ENCODE data around the gene ZNF609. TPM values are rescaled to one million over a fixed set of nuclear protein-coding genes. Genes with fewer than 3 reads are reported as not detected.

The ZNF609 gene
- polyA plus RNA-seq, 2 of the 4 experiments (the other 2 are of a cell fraction), result 19.6 to 39.9 TPM

DNA sequence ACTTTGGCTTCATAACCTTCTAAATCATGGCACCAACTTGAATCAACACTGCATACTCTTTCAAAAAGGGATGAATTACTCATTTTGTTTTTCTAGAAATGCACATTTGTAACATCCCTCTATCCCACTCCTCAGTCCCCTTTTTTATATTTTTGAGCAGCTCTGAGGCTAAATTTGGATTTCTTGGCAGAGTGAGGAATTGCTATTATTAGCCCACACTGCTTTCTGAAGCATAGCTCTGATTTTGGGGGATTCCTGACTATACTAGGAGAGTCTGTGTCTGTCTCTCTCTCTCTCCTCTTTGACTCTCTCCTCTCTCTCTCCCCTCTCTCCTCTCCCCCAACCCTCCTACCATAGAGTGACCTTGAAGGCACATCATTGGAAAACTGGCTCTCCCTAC is 238.4 kb downstream of the ZNF609 start:
- H3K4me3 ChIP-seq, result no peak overlapping the region
- peaks cover 57% of the 10 kb centered on the region for H3K4me1 ChIP-seq
- FAIRE-seq, result no peak
- TF ChIP-seq MAZ (IDR thresholded peaks at IDR 0.05; ENCODE audit: borderline replicate concordance, low read depth, low read length) (no peak), FOSL2 (IDR thresholded peaks at IDR 0.05) (no peak), FOSL2 (CRISPR knock-in tag; IDR thresholded peaks at IDR 0.05) (no peak), CTCF (IDR thresholded peaks at IDR 0.05) (no peak), HEYL (CRISPR knock-in tag; IDR thresholded peaks at IDR 0.05) (no peak), POLR2AphosphoS2 (conservative IDR thresholded peaks at IDR 0.05; ENCODE audit: low read length) (no peak)
- ChIA-PET POLR2A (no interaction called here), CTCF (interaction anchor here (10.1 to 27.3 kb wide), 2 partner anchors 16 to 26 kb away, joined by 187 to 1052 read pairs; no protein-coding TSS in a partner anchor)
- no peak overlapping the region for H3K27ac ChIP-seq
- ATAC-seq, result no peak
- H3K4me2 ChIP-seq, result peak overlapping the region; percentile 76; the same call in 2 of the 3 replicates
- H3K9me3 ChIP-seq, result no peaks in the 10 kb centered on the region
- no peak for DNase-seq (ENCODE audit: low read depth in 1 of 2, low spot score in 1 of 2)

GRCh38 chr15:64699751-64700388 is 239.5 kb downstream of the ZNF609 start:
- H3K4me1 ChIP-seq, result peaks cover 56% of the 10 kb centered on the region
- ChIA-PET POLR2A (no interaction called here), CTCF (interaction anchor here (1.2 to 27.3 kb wide), 3 partner anchors 9 to 25 kb away, joined by 7 to 1052 read pairs (median 187); no protein-coding TSS in a partner anchor)
- peak overlapping the region in 1 of 2 experiments; percentile 20; a peak in 1 of 6 replicates for H3K27ac ChIP-seq
- no peak for TF ChIP-seq PHF8 (IDR thresholded peaks at IDR 0.05; ENCODE audit: borderline replicate concordance, low read depth)
- TF ChIP-seq SMC3 (IDR thresholded peaks at IDR 0.05), result no peak
- no peak for TF ChIP-seq CEBPB (IDR thresholded peaks at IDR 0.05)
- TF ChIP-seq TFCP2L1 (CRISPR knock-in tag; IDR thresholded peaks at IDR 0.05), result no peak
- no peak for TF ChIP-seq KDM1A (IDR thresholded peaks at IDR 0.05; ENCODE audit: low read depth)
- no peak for TF ChIP-seq RNF2 (IDR thresholded peaks at IDR 0.05; ENCODE audit: borderline replicate concordance, low read depth)
- no peak for TF ChIP-seq RFX5 (IDR thresholded peaks at IDR 0.05)
- TF ChIP-seq RARB (CRISPR knock-in tag; IDR thresholded peaks at IDR 0.05), result no peak
- no peak for TF ChIP-seq SREBF2 (IDR thresholded peaks at IDR 0.05)
- no peak for TF ChIP-seq FOSB (CRISPR knock-in tag; IDR thresholded peaks at IDR 0.05)
- TF ChIP-seq HEYL (CRISPR knock-in tag; IDR thresholded peaks at IDR 0.05), result no peak
- no peak for FAIRE-seq
- H3K9me3 ChIP-seq, result no peaks in the 10 kb centered on the region
- no peak for ATAC-seq
- no peak overlapping the region for H3K4me3 ChIP-seq
- WGBS (ENCODE audit: missing lambda C conversion rate), result 92% methylated on average over 7 of the region's 7 CpGs
- peak overlapping the region; percentile 76 for H3K4me2 ChIP-seq
- DNase-seq (ENCODE audit: low read depth in 1 of 2, low spot score in 1 of 2), result no peak

DNA sequence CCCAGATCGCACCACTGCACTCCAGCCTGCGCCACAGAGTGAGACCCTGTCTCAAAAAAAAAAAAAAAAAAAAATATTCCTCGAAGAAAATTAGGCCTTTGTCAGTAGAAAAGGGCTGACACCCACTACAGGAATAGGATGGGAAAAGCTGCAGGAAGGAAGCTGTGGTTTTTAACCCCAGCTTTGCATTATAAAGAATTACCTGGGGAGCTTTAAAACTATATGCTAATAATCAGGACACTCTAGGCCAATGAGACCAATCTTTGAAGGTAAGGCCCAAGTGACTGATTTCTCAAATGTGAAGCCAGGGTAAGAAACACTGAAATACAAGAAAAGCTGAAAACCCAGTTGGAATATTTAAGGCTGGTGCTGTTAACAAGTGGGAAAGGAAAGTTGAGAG is 240.7 kb downstream of the ZNF609 start:
- peak overlapping the region; percentile 76 for H3K4me2 ChIP-seq
- WGBS (ENCODE audit: missing lambda C conversion rate), result 83% methylated on average over 3 of the region's 3 CpGs
- no peak for ATAC-seq
- TF ChIP-seq MYC (IDR thresholded peaks at IDR 0.05; ENCODE audit: borderline replicate concordance, low read length), result no peak
- no peak for TF ChIP-seq HES2 (IDR thresholded peaks at IDR 0.05)
- TF ChIP-seq FOSL2 (IDR thresholded peaks at IDR 0.05), result no peak
- no peak for TF ChIP-seq FOSL2 (CRISPR knock-in tag; IDR thresholded peaks at IDR 0.05)
- TF ChIP-seq KDM1A (IDR thresholded peaks at IDR 0.05; ENCODE audit: low read depth), result no peak
- TF ChIP-seq, protein P1, sequence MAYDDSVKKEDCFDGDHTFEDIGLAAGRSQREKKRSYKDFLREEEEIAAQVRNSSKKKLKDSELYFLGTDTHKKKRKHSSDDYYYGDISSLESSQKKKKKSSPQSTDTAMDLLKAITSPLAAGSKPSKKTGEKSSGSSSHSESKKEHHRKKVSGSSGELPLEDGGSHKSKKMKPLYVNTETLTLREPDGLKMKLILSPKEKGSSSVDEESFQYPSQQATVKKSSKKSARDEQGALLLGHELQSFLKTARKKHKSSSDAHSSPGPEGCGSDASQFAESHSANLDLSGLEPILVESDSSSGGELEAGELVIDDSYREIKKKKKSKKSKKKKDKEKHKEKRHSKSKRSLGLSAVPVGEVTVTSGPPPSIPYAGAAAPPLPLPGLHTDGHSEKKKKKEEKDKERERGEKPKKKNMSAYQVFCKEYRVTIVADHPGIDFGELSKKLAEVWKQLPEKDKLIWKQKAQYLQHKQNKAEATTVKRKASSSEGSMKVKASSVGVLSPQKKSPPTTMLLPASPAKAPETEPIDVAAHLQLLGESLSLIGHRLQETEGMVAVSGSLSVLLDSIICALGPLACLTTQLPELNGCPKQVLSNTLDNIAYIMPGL (CRISPR knock-in tag; IDR thresholded peaks at IDR 0.05; ENCODE audit: borderline replicate concordance), result no peak
- TF ChIP-seq TFCP2L1 (CRISPR knock-in tag; IDR thresholded peaks at IDR 0.05), result no peak
- H3K4me1 ChIP-seq, result peaks cover 56% of the 10 kb centered on the region
- 0 out of 6 replicates have a peak overlapping the region, but pooled peaks of 1 of the 2 experiments have one; percentile 24 for H3K27ac ChIP-seq
- ChIA-PET CTCF (interaction anchor here (0.6 to 27.3 kb wide), 5 partner anchors 10 to 379 kb away, joined by 3 to 1052 read pairs (median 10); no protein-coding TSS in a partner anchor), POLR2A (no interaction called here)
- H3K9me3 ChIP-seq, result no peaks in the 10 kb centered on the region
- FAIRE-seq, result no peak
- H3K4me3 ChIP-seq, result peak overlapping the region; percentile 75; the same call in 1 of the 3 replicates
- DNase-seq (ENCODE audit: low read depth in 1 of 2, low spot score in 1 of 2), result no peak

Data from A549 (cell line).